Measurements from ENCODE around the gene PDE7B.
"Not testable (repeated sequence)": the region's sequence is repeated elsewhere in the genome, so short reads cannot be mapped to it uniquely, and the experiment has no call there.

DNA sequence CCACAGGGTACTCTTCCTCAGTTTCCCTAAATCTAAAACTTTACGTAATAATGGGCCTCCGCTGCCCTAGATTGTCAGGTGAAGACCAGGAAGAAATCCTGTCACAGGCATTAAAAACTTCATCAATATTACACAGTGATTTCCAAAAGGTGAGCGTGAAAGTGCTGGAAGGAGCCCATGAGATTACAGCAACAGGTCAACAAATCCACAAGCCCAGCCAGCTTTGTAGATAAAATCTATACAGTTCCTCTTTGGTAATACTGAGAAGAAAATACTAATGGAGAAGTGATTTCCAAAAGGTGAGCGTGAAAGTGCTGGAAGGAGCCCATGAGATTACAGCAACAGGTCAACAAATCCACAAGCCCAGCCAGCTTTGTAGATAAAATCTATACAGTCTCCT lies 254.3 kb downstream of the PDE7B start:
- TF ChIP-seq, protein P1, sequence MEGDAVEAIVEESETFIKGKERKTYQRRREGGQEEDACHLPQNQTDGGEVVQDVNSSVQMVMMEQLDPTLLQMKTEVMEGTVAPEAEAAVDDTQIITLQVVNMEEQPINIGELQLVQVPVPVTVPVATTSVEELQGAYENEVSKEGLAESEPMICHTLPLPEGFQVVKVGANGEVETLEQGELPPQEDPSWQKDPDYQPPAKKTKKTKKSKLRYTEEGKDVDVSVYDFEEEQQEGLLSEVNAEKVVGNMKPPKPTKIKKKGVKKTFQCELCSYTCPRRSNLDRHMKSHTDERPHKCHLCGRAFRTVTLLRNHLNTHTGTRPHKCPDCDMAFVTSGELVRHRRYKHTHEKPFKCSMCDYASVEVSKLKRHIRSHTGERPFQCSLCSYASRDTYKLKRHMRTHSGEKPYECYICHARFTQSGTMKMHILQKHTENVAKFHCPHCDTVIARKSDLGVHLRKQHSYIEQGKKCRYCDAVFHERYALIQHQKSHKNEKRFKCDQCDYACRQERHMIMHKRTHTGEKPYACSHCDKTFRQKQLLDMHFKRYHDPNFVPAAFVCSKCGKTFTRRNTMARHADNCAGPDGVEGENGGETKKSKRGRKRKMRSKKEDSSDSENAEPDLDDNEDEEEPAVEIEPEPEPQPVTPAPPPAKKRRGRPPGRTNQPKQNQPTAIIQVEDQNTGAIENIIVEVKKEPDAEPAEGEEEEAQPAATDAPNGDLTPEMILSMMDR (IDR thresholded peaks at IDR 0.05; ENCODE audit: low read depth, low read length, missing input control): not testable (repeated sequence)
- not testable (repeated sequence) for TF ChIP-seq SP1 (IDR thresholded peaks at IDR 0.05); RAD21 (IDR thresholded peaks at IDR 0.05); TAF1 (conservative IDR thresholded peaks at IDR 0.05)
- TF ChIP-seq, protein P2, sequence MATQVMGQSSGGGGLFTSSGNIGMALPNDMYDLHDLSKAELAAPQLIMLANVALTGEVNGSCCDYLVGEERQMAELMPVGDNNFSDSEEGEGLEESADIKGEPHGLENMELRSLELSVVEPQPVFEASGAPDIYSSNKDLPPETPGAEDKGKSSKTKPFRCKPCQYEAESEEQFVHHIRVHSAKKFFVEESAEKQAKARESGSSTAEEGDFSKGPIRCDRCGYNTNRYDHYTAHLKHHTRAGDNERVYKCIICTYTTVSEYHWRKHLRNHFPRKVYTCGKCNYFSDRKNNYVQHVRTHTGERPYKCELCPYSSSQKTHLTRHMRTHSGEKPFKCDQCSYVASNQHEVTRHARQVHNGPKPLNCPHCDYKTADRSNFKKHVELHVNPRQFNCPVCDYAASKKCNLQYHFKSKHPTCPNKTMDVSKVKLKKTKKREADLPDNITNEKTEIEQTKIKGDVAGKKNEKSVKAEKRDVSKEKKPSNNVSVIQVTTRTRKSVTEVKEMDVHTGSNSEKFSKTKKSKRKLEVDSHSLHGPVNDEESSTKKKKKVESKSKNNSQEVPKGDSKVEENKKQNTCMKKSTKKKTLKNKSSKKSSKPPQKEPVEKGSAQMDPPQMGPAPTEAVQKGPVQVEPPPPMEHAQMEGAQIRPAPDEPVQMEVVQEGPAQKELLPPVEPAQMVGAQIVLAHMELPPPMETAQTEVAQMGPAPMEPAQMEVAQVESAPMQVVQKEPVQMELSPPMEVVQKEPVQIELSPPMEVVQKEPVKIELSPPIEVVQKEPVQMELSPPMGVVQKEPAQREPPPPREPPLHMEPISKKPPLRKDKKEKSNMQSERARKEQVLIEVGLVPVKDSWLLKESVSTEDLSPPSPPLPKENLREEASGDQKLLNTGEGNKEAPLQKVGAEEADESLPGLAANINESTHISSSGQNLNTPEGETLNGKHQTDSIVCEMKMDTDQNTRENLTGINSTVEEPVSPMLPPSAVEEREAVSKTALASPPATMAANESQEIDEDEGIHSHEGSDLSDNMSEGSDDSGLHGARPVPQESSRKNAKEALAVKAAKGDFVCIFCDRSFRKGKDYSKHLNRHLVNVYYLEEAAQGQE (IDR thresholded peaks at IDR 0.05): not testable (repeated sequence)
